K562 (cell line): Measurements from ENCODE around the gene CTNNA3.

Experiments used
- ARNT ChIP-seq, 2 experiments: fragments of 450-650 bp; IDR thresholded peaks; 2 replicates each; pipeline ENCODE4 v1.6.1; 2016; ENCODE audit warnings: mild to moderate bottlenecking in 1 of 2
- CXXC5 ChIP-seq: fragments of 250-450 bp; sonication (Bioruptor Pico); IDR thresholded peaks from 2 replicates; pipeline ENCODE4 v1.8.0; 2022; ENCODE audit warnings: inconsistent platforms, mild to moderate bottlenecking, moderate library complexity
- EP300 ChIP-seq: IDR thresholded peaks from 2 replicates; pipeline ENCODE4 v1.6.1; 2012; ENCODE audit warnings: low read length, improper control_type of control experiment
- FOXA1 ChIP-seq: fragments of 450-650 bp; IDR thresholded peaks from 2 replicates; pipeline ENCODE4 v1.6.1; 2016; ENCODE audit warnings: mild to moderate bottlenecking, borderline replicate concordance
- NFXL1 ChIP-seq: fragments of 450-650 bp; formaldehyde crosslinking; IDR thresholded peaks from 2 replicates; pipeline ENCODE4 v1.4.0; 2021; ENCODE audit warnings: mild to moderate bottlenecking
- POLR2A ChIP-seq: fragments of 450-650 bp; conservative IDR thresholded peaks from 2 replicates; pipeline ENCODE4 v1.6.1; 2016
- RFX5 ChIP-seq: IDR thresholded peaks from 2 replicates; pipeline ENCODE4 v1.6.1; 2011; ENCODE audit warnings: low read depth, mild to moderate bottlenecking, improper control_type of control experiment, low read length
- U2AF1 ChIP-seq: fragments of 200-400 bp; formaldehyde crosslinking; optimal IDR thresholded peaks from 2 replicates; pipeline ENCODE3; 2017; ENCODE audit warnings: mild to moderate bottlenecking, low read depth, low read length, moderate library complexity
- ZKSCAN3 ChIP-seq: fragments of 250-450 bp; sonication (Bioruptor Pico); IDR thresholded peaks from 2 replicates; pipeline ENCODE4 v1.4.0; 2020

DNA sequence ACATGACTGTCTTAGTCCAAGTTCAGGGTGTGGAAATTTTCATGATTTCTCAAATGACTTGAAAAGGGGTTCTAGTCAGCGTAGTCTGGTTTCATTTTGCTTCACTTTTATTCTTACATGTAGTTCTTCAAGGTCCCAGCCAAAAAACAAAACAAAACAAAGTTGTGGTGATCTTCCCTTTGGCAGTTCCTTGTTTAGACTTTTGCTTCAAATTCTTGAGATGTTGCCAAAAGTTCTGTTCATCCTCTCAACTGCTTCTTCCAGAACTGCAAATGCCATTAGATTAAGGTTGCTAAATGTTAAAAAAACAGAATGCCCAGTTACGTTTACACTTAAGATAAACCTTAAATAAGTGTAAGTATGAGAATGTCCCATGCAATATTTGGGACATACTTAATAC, 1140.9 kb downstream of the CTNNA3 start:
- TF ChIP-seq POLR2A (no peak), NFXL1 (CRISPR knock-in tag) (no peak), EP300 (no peak), CXXC5 (CRISPR knock-in tag) (no peak), RFX5 (no peak), U2AF1 (no peak), ZKSCAN3 (CRISPR knock-in tag) (no peak), FOXA1 (no peak), ARNT (IDR thresholded peaks at IDR 0.05) (no peak)
